ENCODE results near the gene DAAM1.

Gene DAAM1

GRCh38 chr14:59228421-59228820 is 40.0 kb downstream of the DAAM1 start:
- DNase-seq = no peak

- DNase-seq = no peak
Measured at GRCh38 chr14:59229653-59230406, 41.4 kb downstream of the DAAM1 start.

GRCh38 chr14:59236195-59236594 is 47.7 kb downstream of the DAAM1 start:
- DNase-seq = no peak

- DNase-seq = no peak
Measured at GRCh38 chr14:59238216-59238615, 49.7 kb downstream of the DAAM1 start.

- peak; percentile 83 for DNase-seq
Measured at GRCh38 chr14:59239022-59239421, 50.6 kb downstream of the DAAM1 start.

- no peak for DNase-seq
Measured at GRCh38 chr14:59240356-59240755, 51.9 kb downstream of the DAAM1 start.

GRCh38 chr14:59241121-59241520 is 52.7 kb downstream of the DAAM1 start:
- DNase-seq = no peak

- DNase-seq = no peak
Measured at GRCh38 chr14:59243174-59243573, 54.7 kb downstream of the DAAM1 start.

GRCh38 chr14:59244581-59244980 is 56.1 kb downstream of the DAAM1 start:
- no peak for DNase-seq

GRCh38 chr14:59245809-59246295 is 57.4 kb downstream of the DAAM1 start:
- no peak for DNase-seq

- no peak for DNase-seq
Measured at GRCh38 chr14:59246566-59246965, 58.1 kb downstream of the DAAM1 start.

GRCh38 chr14:59247801-59248584 is 59.5 kb downstream of the DAAM1 start:
- DNase-seq = no peak

GRCh38 chr14:59249029-59249428 is 60.6 kb downstream of the DAAM1 start:
- DNase-seq = no peak

- DNase-seq = no peak
Measured at GRCh38 chr14:59251811-59252771, 63.6 kb downstream of the DAAM1 start.

GRCh38 chr14:59252772-59253500 is 64.5 kb downstream of the DAAM1 start:
- DNase-seq = no peak

GRCh38 chr14:59253527-59253926 is 65.1 kb downstream of the DAAM1 start:
- DNase-seq = no peak

GRCh38 chr14:59254146-59254910 is 65.9 kb downstream of the DAAM1 start:
- no peak for DNase-seq

- no peak for DNase-seq
Measured at GRCh38 chr14:59254911-59255545, 66.6 kb downstream of the DAAM1 start.

GRCh38 chr14:59256331-59256730 is 67.9 kb downstream of the DAAM1 start:
- no peak for DNase-seq

- no peak for DNase-seq
Measured at GRCh38 chr14:59261334-59261733, 72.9 kb downstream of the DAAM1 start.
